OCI-LY1 (cell line): ENCODE results near the gene DLEC1.

ENCODE experiments used
- CTCF ChIP-seq: fragments of 200-600 bp; sonication (generic), shearing (Covaris generic); IDR thresholded peaks from 2 replicates; pipeline ENCODE4 v1.5.1; 2017; ENCODE audit warnings: mild to moderate bottlenecking, antibody characterized with exemption, low read length, moderate library complexity, mixed read lengths
- EZH2 ChIP-seq: fragments of 200-600 bp; sonication (generic), shearing (Covaris generic); IDR thresholded peaks from 2 replicates; pipeline ENCODE4 v1.8.0; 2017; ENCODE audit warnings: borderline replicate concordance, mixed run types, mild to moderate bottlenecking, antibody characterized with exemption, low read length, moderate library complexity, mixed read lengths

- TF ChIP-seq CTCF, result no peak
- no peak for TF ChIP-seq EZH2
These were observed 118.6 kb downstream of the DLEC1 start for GRCh38 chr3:38157595-38157994.
